Caco-2 (cell line): ENCODE results near the gene AFG3L2. TPM values are rescaled to one million over a fixed set of nuclear protein-coding genes. Genes with fewer than 3 reads are reported as not detected.

Experiments
- BruUV-seq: library from RNA; stranded (reverse); fragments of 400-500 nt; replicated peaks from 2 replicates; lab custom pipeline; 2021; lab: Mats Ljungman, UMichigan
- CTCF ChIA-PET: fragments of 300-600 bp; sonication (Branson Sonifier 250); formaldehyde crosslinking; loops from one replicate; lab custom pipeline; 2022; ENCODE audit warnings: antibody characterized with exemption; lab: Charles Lee
- POLR2A ChIA-PET: fragments of 300-600 bp; sonication (Branson Sonifier 250); formaldehyde crosslinking; loops from one replicate; lab custom pipeline; 2022; ENCODE audit warnings: antibody characterized with exemption; lab: Charles Lee
- DNase-seq, 2 experiments: peaks; one replicate each; pipeline versions ENCODE4 v3.0.0 to v3.0.0-alpha.2; 2020 to 2022
- H3K27me3 ChIP-seq: replicated peaks from 2 replicates; pipeline ENCODE4 v1.6.0; 2011; ENCODE audit warnings: low read length; ENCODE audit not compliant: control insufficient read depth, insufficient read depth
- H3K36me3 ChIP-seq: 2 replicates; pipeline ENCODE4 v1.5.1; 2011; ENCODE audit warnings: low read length; ENCODE audit not compliant: control insufficient read depth, insufficient read depth
- H3K4me1 ChIP-seq: fragments of 250-450 bp; sonication (Bioruptor Pico); 2 replicates; pipeline ENCODE4 v1.5.1; 2020; ENCODE audit warnings: mild to moderate bottlenecking
- H3K4me3 ChIP-seq: 2 replicates; pipeline ENCODE4 v1.5.1; 2011; ENCODE audit warnings: low read depth, mild to moderate bottlenecking, control low read depth, low read length
- H3K9me3 ChIP-seq: fragments of 250-450 bp; sonication (Bioruptor Pico); 2 replicates; pipeline ENCODE4 v1.5.1; 2020; ENCODE audit warnings: mild to moderate bottlenecking, moderate library complexity
- H3K27ac Mint-ChIP-seq: one replicate; pipeline ENCODE4 v1.8.0; 2022; ENCODE audit warnings: mixed read lengths; ENCODE audit not compliant: unreplicated experiment
- H3K27me3 Mint-ChIP-seq: one replicate; pipeline ENCODE4 v1.8.0; 2022; ENCODE audit warnings: mixed read lengths; ENCODE audit not compliant: insufficient read depth, unreplicated experiment
- H3K36me3 Mint-ChIP-seq: one replicate; pipeline ENCODE4 v1.8.0; 2022; ENCODE audit warnings: mild to moderate bottlenecking, mixed read lengths; ENCODE audit not compliant: insufficient read depth, unreplicated experiment
- H3K4me1 Mint-ChIP-seq: one replicate; pipeline ENCODE4 v1.8.0; 2022; ENCODE audit warnings: low read depth, mixed read lengths; ENCODE audit not compliant: unreplicated experiment
- H3K4me3 Mint-ChIP-seq: one replicate; pipeline ENCODE4 v1.8.0; 2022; ENCODE audit warnings: mild to moderate bottlenecking, moderate library complexity, mixed read lengths; ENCODE audit not compliant: unreplicated experiment
- H3K9me3 Mint-ChIP-seq: one replicate; pipeline ENCODE4 v1.8.0; 2022; ENCODE audit warnings: mixed read lengths; ENCODE audit not compliant: unreplicated experiment
- CTCF ChIP-seq, 2 experiments: fragments of 200-600 bp in 1 of 2; IDR thresholded peaks; 1 replicate in 1 of 2; 2 replicates in 1 of 2; pipeline versions ENCODE4 v1.5.1 to v1.8.0; 2011 to 2022; ENCODE audit warnings: antibody characterized with exemption in 1 of 2, control low read depth in 1 of 2, inconsistent platforms in 1 of 2, low read depth in 1 of 2, low read length in 1 of 2, mild to moderate bottlenecking in 1 of 2, moderate library complexity in 1 of 2; ENCODE audit not compliant: insufficient read depth in 1 of 2, severe bottlenecking in 1 of 2, unreplicated experiment in 1 of 2
- intact Hi-C: fragments of 100-400 bp; cut with micrococcal nuclease; formaldehyde crosslinking; loops from one replicate; pipeline ENCODE4 v1.10.0; 2022; ENCODE audit not compliant: unreplicated experiment
- total RNA-seq: library from RNA; stranded (reverse); gene quantifications from 2 replicates; pipeline ENCODE4 v1.2.3, GENCODE V29; 2022

The AFG3L2 gene
- total RNA-seq, 1 experiment from 2014 or later: 72.0 TPM

DNA sequence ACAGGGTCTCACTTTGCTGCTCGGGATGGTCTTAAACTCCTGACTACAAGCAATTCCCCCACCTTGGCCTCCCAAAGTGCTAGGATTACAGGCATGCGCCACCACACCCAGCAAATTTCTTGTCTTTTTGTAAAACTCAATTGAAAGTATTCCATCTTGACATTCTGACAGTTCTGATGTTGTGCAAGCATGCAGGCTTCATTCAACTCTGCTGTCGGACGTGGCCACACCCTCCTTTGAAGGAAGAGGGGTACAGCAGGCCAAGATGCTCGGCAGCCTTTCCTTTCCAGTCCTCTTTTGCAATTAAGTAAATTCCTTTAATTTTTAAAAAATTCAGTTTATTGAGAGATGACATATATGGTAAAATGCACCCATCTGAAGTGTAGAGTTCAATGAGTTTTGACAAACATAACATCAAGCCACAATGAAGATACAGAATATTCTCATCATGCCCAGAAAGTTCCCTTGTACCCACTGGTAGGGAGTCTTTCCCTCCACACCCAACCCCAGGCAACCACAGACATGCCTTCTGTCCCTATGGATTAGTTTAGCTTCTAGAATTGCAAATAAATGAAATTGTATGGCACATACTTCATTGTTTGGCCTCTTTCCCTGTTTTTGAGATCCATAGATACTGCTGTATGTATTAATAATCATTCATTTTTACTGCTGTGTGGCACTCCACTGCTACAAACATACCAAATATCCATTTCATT lies 35.9 kb downstream of the AFG3L2 start:
- Mint-ChIP-seq H3K4me1 (peaks cover 21% of the 10 kb centered on the region), H3K9me3 (no peaks in the 10 kb centered on the region), H3K36me3 (peaks cover 63% of the 10 kb centered on the region), H3K4me3 (no peak overlapping the region), H3K27me3 (no peaks in the 10 kb centered on the region), H3K27ac (no peak overlapping the region)
- TF ChIP-seq CTCF (IDR thresholded peaks at IDR 0.05; ENCODE audit: insufficient read depth in 1 of 2, low read depth in 1 of 2, low read length in 1 of 2, severe bottlenecking in 1 of 2, unreplicated experiment in 1 of 2): no peak
- no peaks in the 10 kb centered on the region; the same call in 1 of the 2 replicates for H3K36me3 ChIP-seq
- no peak overlapping the region for H3K4me3 ChIP-seq
- no peak for DNase-seq
- intact Hi-C loops: no loop called here
- ChIA-PET CTCF (interaction anchor here (0.6 kb wide), 1 partner anchor 104 kb away, joined by 5 read pairs; no protein-coding TSS in a partner anchor), POLR2A (interaction anchor here (1.1 kb wide), 1 partner anchor 36 kb away, joined by 3 read pairs; no protein-coding TSS in a partner anchor)
- H3K9me3 ChIP-seq: no peaks in the 10 kb centered on the region
- peaks cover 29% of the 10 kb centered on the region for H3K4me1 ChIP-seq
- BruUV-seq: no TSS peak
- H3K27me3 ChIP-seq: no peaks in the 10 kb centered on the region

DNA sequence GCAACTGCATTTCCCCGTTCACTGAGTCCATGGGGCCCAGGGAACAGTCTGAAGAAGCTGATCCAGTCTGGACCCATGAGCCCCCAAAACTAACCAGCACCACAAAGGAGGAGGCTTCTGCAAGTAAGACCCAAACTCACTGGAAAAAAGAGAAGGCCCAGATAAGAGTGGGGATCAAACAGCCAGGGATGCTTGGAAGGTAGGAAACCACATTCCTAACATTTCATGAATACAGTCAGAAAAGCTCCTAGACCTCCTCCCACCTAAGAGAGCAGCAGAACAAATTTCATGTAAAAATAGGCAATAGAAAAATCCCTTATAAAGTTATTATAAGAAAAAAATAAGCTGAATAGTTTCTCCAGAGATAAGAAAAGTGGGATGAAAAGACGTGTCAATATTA lies 38.6 kb downstream of the AFG3L2 start:
- H3K36me3 ChIP-seq: no peaks in the 10 kb centered on the region; the same call in 1 of the 2 replicates
- CTCF ChIA-PET: interaction anchor here (1.4 kb wide), 1 partner anchor 10 kb away, joined by 4 read pairs; no protein-coding TSS in a partner anchor
- peaks cover 65% of the 10 kb centered on the region for H3K36me3 Mint-ChIP-seq

More for the DNA sequence above, 38.6 kb downstream of the AFG3L2 start:
- Mint-ChIP-seq H3K4me3 (peak overlapping the region; percentile 27), H3K4me1 (peaks cover 37% of the 10 kb centered on the region), H3K9me3 (no peaks in the 10 kb centered on the region), H3K27me3 (no peaks in the 10 kb centered on the region), H3K27ac (peak overlapping the region; percentile 50)
- POLR2A ChIA-PET: no interaction called here
- TF ChIP-seq CTCF (IDR thresholded peaks at IDR 0.05; ENCODE audit: insufficient read depth in 1 of 2, low read depth in 1 of 2, low read length in 1 of 2, severe bottlenecking in 1 of 2, unreplicated experiment in 1 of 2): no peak
- no TSS peak for BruUV-seq
- Histone ChIP-seq H3K27me3 (no peaks in the 10 kb centered on the region), H3K4me3 (no peak overlapping the region), H3K9me3 (no peaks in the 10 kb centered on the region), H3K4me1 (peaks cover 46% of the 10 kb centered on the region)
- no peak for DNase-seq
- intact Hi-C loops: no loop called here
